Kidney (tissue), 22 donors: Measurements from ENCODE around the gene TEX9. TPM values are rescaled to one million over a fixed set of nuclear protein-coding genes. Genes with fewer than 3 reads are reported as not detected.
"Not testable (repeated sequence)": the region's sequence is repeated elsewhere in the genome, so short reads cannot be mapped to it uniquely, and the experiment has no call there.

ENCODE experiments used
- DNase-seq, 5 donors: peaks; one replicate each; pipeline ENCODE4 v3.0.0-alpha.2; 2013 to 2020
- FAIRE-seq: peaks from 2 replicates; lab custom pipeline; 2012; peaks lifted over from hg19 to GRCh38; lab: Jason Lieb, UNC
- H3K27ac ChIP-seq, 2 donors: one replicate each; pipeline ENCODE4 v1.7.0; 2013; ENCODE audit warnings: low read depth in 2 of 2, low read length in 2 of 2, inconsistent platforms in 1 of 2
- H3K27me3 ChIP-seq: one replicate; pipeline ENCODE4 v1.7.1; 2013; ENCODE audit warnings: low read length, inconsistent platforms; ENCODE audit not compliant: control insufficient read depth, insufficient read depth
- H3K36me3 ChIP-seq, 3 donors: one replicate each; pipeline versions ENCODE4 v1.7.0 to v1.7.1; 2013; ENCODE audit warnings: low read length in 3 of 3, control low read depth in 1 of 3, inconsistent platforms in 1 of 3; ENCODE audit not compliant: insufficient read depth in 3 of 3, control insufficient read depth in 2 of 3
- H3K4me1 ChIP-seq, 3 donors: one replicate each; pipeline versions ENCODE4 v1.7.0 to v1.7.1; 2013; ENCODE audit warnings: low read length in 3 of 3, inconsistent platforms in 1 of 3, low read depth in 1 of 3; ENCODE audit not compliant: control insufficient read depth in 2 of 3, insufficient read depth in 2 of 3
- H3K4me3 ChIP-seq, 3 donors: one replicate each; pipeline versions ENCODE4 v1.7.0 to v1.8.1; 2013; ENCODE audit warnings: low read length in 3 of 3, control low read depth in 1 of 3, inconsistent platforms in 1 of 3
- H3K9ac ChIP-seq, 3 donors: one replicate each; pipeline versions ENCODE4 v1.7.0 to v1.7.1; 2013; ENCODE audit warnings: low read length in 3 of 3, control low read depth in 1 of 3, inconsistent platforms in 1 of 3
- H3K9me3 ChIP-seq, 3 donors: one replicate each; pipeline versions ENCODE4 v1.7.0 to v1.7.1; 2013; ENCODE audit warnings: low read length in 3 of 3, control low read depth in 1 of 3, inconsistent platforms in 1 of 3; ENCODE audit not compliant: control insufficient read depth in 2 of 3, insufficient read depth in 1 of 3
- CTCF ChIP-seq: IDR thresholded peaks from 3 replicates; pipeline ENCODE4 v1.5.1; 2012; ENCODE audit warnings: mild to moderate bottlenecking, moderate library complexity, borderline replicate concordance; ENCODE audit not compliant: insufficient read depth; ENCODE audit errors: extremely low read depth
- intact Hi-C: fragments of 100-400 bp; cut with DNase I; formaldehyde crosslinking; loops from one replicate; pipeline ENCODE4 v1.11.1; 2022
- long read RNA-seq, 10 donors: library from polyadenylated mRNA in 1 of 10; unstranded in 1 of 10; transcript quantifications; one replicate each; pipeline ENCODE4 v2.0.0 and lab custom pipeline, GENCODE V29; 2021 to 2026
- polyA plus RNA-seq: library from polyadenylated mRNA; stranded (reverse); fragments of 350-450 nt; fragmentation: Illumina TruSeq; extraction: RNeasy Lipid Tissue Mini Kit (QIAGEN cat#74804); gene quantifications from one replicate; pipeline ENCODE4 v1.2.3, GENCODE V29; 2014; ENCODE audit warnings: low read depth, low replicate concordance; ENCODE audit not compliant: insufficient read depth
- total RNA-seq: library from RNA; stranded (reverse); fragmentation: NEBNext Ultra II Directional; extraction: Animal tissue kit (Norgen Biotek cat#: 25700); gene quantifications from one replicate; pipeline ENCODE4 v1.2.1, GENCODE V29; 2021
- donor health status: control.
- donor health status: control.
- donor health status: control.
- donor health status: control.
- donor health status: control.
- donor health status: DM: yes; HTN: yes; CAD: no.
- donor health status: Normal renal cell carcinoma (clear cell type).

The TEX9 gene
- total RNA-seq (35.2 TPM), polyA plus RNA-seq (9.4 TPM)
- long read RNA-seq, donor 1, full-length matches to known transcripts: 1 of 92 reads
- long read RNA-seq, donor 1, partial matches to known transcripts: 91 of 92 reads
- long read RNA-seq, donor 1, other reads (novel, unspliced or antisense): 0 of 92 reads
- long read RNA-seq, donor 2, partial matches to known transcripts: 81 of 91 reads
- long read RNA-seq, donor 2, other reads (novel, unspliced or antisense): 9 of 91 reads
- long read RNA-seq, donor 3: 0 reads
- long read RNA-seq, donor 4, partial matches to known transcripts: 48 of 57 reads
- long read RNA-seq, donor 4, other reads (novel, unspliced or antisense): 9 of 57 reads
- long read RNA-seq, donor 5: 0 reads
- long read RNA-seq, donor 6, partial matches to known transcripts: 92 of 93 reads
- long read RNA-seq, donor 6, other reads (novel, unspliced or antisense): 0 of 93 reads
- long read RNA-seq, donor 7, partial matches to known transcripts: 14 of 20 reads
- long read RNA-seq, donor 7, other reads (novel, unspliced or antisense): 5 of 20 reads
- long read RNA-seq, donor 8, partial matches to known transcripts: 0 of 1 reads
- long read RNA-seq, donor 8, other reads (novel, unspliced or antisense): 0 of 1 reads
- long read RNA-seq, donor 9, partial matches to known transcripts: 0 of 1 reads
- long read RNA-seq, donor 9, other reads (novel, unspliced or antisense): 0 of 1 reads
- long read RNA-seq, donor 10, partial matches to known transcripts: 77 of 96 reads
- long read RNA-seq, donor 10, other reads (novel, unspliced or antisense): 19 of 96 reads

GRCh38 chr15:56365075-56365711 is at the start of gene TEX9:
TSS of gene TEX9 (plus strand) at chr15:56365426. CDS start at chr15:56365451, 25 bp downstream.
- Histone ChIP-seq H3K4me1 (peaks cover 0 to 5% (median 0%) of the 10 kb centered on the region in 3 donors), H3K27me3 (no peaks in the 10 kb centered on the region), H3K36me3 (no peaks in the 10 kb centered on the region), H3K9ac (peak within 1 kb of the TSS; percentile 39 to 84 (median 81)), H3K9me3 (no peaks in the 10 kb centered on the region), H3K27ac (no peak within 1 kb of the TSS), H3K4me3 (peak within 1 kb of the TSS; percentile 77 to 95 (median 93))
- FAIRE-seq: no peak
- no peak for TF ChIP-seq CTCF
- intact Hi-C loops: no loop called here
- peak; percentile 92 to 96 (median 95) for DNase-seq

- H3K4me3 ChIP-seq, H3K4me1 ChIP-seq, H3K9ac ChIP-seq, H3K27ac ChIP-seq, H3K27me3 ChIP-seq, intact Hi-C loops, FAIRE-seq, H3K9me3 ChIP-seq, DNase-seq, H3K36me3 ChIP-seq: not testable (repeated sequence)
Observed at GRCh38 chr15:56316561-56316960, 48.7 kb upstream of the TEX9 start.

GRCh38 chr15:56320316-56320715 is 44.9 kb upstream of the TEX9 start:
- Histone ChIP-seq H3K9me3 (peaks cover 0 to 4% (median 0%) of the 10 kb centered on the region in 3 donors), H3K4me1 (no peaks in the 10 kb centered on the region), H3K36me3 (no peaks in the 10 kb centered on the region), H3K9ac (no peak overlapping the region), H3K4me3 (no peak overlapping the region), H3K27me3 (no peaks in the 10 kb centered on the region), H3K27ac (no peak overlapping the region)
- FAIRE-seq (no peak), DNase-seq (no peak)
- intact Hi-C loops: no loop called here
- TF ChIP-seq CTCF: no peak
